NCI-H2227 treated with DMSO at 0.1 percent for 48 hours (cell line): ENCODE data around the gene PPP2R2B.
"Not testable (repeated sequence)": the region's sequence is repeated elsewhere in the genome, so short reads cannot be mapped to it uniquely, and the experiment has no call there.

ENCODE experiments used
- DNase-seq: peaks from one replicate; lab custom pipeline; 2025; lab: John Stamatoyannopoulos, UW

PPP2R2B gene

GRCh38 chr5:146744068-146744745 lies 134.3 kb downstream of the PPP2R2B start:
- peak; percentile 29 for DNase-seq

GRCh38 chr5:146734936-146735577 lies 143.5 kb downstream of the PPP2R2B start:
- no peak for DNase-seq

GRCh38 chr5:146732962-146733361 lies 145.6 kb downstream of the PPP2R2B start:
- no peak for DNase-seq

GRCh38 chr5:146731909-146732659 lies 146.5 kb downstream of the PPP2R2B start:
- DNase-seq = no peak

GRCh38 chr5:146728746-146729145 lies 149.8 kb downstream of the PPP2R2B start:
- DNase-seq = not testable (repeated sequence)

GRCh38 chr5:146726891-146727290 lies 151.7 kb downstream of the PPP2R2B start:
- no peak for DNase-seq

GRCh38 chr5:146726020-146726419 lies 152.5 kb downstream of the PPP2R2B start:
- no peak for DNase-seq

- no peak for DNase-seq
Measured at GRCh38 chr5:146725025-146725424, 153.5 kb downstream of the PPP2R2B start.

GRCh38 chr5:146722361-146722779 lies 156.2 kb downstream of the PPP2R2B start:
- no peak for DNase-seq

GRCh38 chr5:146721073-146721815 lies 157.3 kb downstream of the PPP2R2B start:
- no peak for DNase-seq

GRCh38 chr5:146720107-146720506 lies 158.4 kb downstream of the PPP2R2B start:
- DNase-seq = no peak

- DNase-seq = no peak
Measured at GRCh38 chr5:146719179-146719578, 159.4 kb downstream of the PPP2R2B start.

- DNase-seq = no peak
Measured at GRCh38 chr5:146718609-146719008, 159.9 kb downstream of the PPP2R2B start.

GRCh38 chr5:146717951-146718350 lies 160.6 kb downstream of the PPP2R2B start:
- no peak for DNase-seq

GRCh38 chr5:146716636-146717035 lies 161.9 kb downstream of the PPP2R2B start:
- no peak for DNase-seq

GRCh38 chr5:146710348-146710747 lies 168.2 kb downstream of the PPP2R2B start:
- DNase-seq = no peak

- DNase-seq = no peak
Measured at GRCh38 chr5:146707316-146707715, 171.2 kb downstream of the PPP2R2B start.

- DNase-seq = no peak
Measured at GRCh38 chr5:146706321-146706972, 172.1 kb downstream of the PPP2R2B start.

GRCh38 chr5:146704949-146705665 lies 173.4 kb downstream of the PPP2R2B start:
- DNase-seq = no peak

- DNase-seq = no peak
Measured at GRCh38 chr5:146703899-146704298, 174.7 kb downstream of the PPP2R2B start.

- no peak for DNase-seq
Measured at GRCh38 chr5:146703499-146703898, 175.1 kb downstream of the PPP2R2B start.
